PFSK-1 (cell line): ENCODE data around the gene FAM219B.

Experiments used
- POLR2AphosphoS5 ChIP-seq: IDR thresholded peaks from 2 replicates; pipeline ENCODE4 v1.6.1; 2012; ENCODE audit warnings: low read depth, mild to moderate bottlenecking, control low read depth, low read length, moderate library complexity
- TF ChIP-seq, protein P1 (sequence below), 2 experiments: IDR thresholded peaks; 2 replicates each; pipeline versions ENCODE4 v1.6.1 to v1.8.0; 2011 to 2012; ENCODE audit warnings: low read depth in 2 of 2, low read length in 2 of 2, control low read depth in 1 of 2, inconsistent platforms in 1 of 2, mild to moderate bottlenecking in 1 of 2, moderate library complexity in 1 of 2; ENCODE audit not compliant: insufficient read depth in 1 of 2

DNA sequence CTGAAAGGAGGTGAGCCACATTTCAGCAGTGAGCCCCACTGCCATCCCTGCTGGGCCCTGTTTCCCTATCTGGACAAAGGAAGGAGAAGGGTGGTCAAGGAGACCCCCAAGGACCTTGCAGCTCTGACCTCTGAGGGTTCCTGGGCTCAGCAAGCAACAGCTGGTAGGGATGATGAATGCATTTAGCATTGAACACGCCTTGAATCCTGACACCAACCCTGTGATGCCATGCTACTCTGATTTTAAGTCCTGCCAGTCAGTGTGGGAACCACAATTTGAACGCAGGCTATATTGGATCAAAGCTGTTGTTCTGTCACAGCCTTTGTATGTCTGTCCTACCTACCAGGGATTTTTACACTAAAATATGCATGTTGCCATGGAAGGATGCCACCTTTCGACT, 10.3 kb downstream of the FAM219B start:
- no peak; the same call in 1 of the 2 replicates for TF ChIP-seq POLR2AphosphoS5
- TF ChIP-seq, protein P1, sequence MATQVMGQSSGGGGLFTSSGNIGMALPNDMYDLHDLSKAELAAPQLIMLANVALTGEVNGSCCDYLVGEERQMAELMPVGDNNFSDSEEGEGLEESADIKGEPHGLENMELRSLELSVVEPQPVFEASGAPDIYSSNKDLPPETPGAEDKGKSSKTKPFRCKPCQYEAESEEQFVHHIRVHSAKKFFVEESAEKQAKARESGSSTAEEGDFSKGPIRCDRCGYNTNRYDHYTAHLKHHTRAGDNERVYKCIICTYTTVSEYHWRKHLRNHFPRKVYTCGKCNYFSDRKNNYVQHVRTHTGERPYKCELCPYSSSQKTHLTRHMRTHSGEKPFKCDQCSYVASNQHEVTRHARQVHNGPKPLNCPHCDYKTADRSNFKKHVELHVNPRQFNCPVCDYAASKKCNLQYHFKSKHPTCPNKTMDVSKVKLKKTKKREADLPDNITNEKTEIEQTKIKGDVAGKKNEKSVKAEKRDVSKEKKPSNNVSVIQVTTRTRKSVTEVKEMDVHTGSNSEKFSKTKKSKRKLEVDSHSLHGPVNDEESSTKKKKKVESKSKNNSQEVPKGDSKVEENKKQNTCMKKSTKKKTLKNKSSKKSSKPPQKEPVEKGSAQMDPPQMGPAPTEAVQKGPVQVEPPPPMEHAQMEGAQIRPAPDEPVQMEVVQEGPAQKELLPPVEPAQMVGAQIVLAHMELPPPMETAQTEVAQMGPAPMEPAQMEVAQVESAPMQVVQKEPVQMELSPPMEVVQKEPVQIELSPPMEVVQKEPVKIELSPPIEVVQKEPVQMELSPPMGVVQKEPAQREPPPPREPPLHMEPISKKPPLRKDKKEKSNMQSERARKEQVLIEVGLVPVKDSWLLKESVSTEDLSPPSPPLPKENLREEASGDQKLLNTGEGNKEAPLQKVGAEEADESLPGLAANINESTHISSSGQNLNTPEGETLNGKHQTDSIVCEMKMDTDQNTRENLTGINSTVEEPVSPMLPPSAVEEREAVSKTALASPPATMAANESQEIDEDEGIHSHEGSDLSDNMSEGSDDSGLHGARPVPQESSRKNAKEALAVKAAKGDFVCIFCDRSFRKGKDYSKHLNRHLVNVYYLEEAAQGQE (IDR thresholded peaks at IDR 0.05; ENCODE audit: insufficient read depth in 1 of 2, low read depth in 2 of 2, low read length in 2 of 2) = no peak
